Measurements from ENCODE around the gene TAF1A.

TAF1A gene

DNA sequence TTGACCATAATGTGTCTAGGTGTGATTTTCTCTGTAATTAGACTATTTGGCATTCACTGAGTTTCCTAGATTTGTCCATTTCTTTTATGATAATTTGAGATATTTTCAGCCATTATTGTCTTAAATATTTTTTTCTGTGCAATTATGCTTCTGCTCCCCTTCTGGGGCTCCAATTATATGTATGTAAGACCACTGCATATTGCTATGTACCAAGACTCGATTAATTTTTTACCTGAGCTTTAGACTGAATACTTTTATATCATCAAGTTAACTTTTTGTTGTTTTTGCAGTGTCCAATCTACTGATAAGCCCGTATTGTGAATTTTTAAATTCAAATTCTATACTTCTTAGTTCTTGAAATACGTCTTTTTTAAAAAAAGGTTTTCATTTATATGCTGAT is 5.1 kb upstream of the TAF1A start:
- DNase-seq: no peak

DNA sequence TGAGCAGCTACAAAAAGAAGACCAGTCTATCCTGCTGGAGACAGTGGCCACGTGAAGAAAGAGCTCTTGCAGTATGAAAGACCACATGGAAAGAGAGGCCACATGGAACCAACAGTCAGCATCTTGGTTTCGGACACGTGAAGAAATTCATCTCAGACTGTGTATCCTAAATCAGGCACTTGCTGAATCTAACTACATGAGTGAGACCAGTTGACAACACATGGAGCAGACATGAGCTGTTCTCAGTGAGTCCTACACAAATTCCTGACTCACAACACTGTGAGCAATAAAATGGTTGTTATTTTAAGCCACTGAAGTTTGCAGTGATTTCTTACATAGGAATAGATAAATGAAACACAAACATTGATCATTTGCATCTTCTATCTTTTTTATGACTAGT is 2.4 kb upstream of the TAF1A start:
- DNase-seq: no peak

DNA sequence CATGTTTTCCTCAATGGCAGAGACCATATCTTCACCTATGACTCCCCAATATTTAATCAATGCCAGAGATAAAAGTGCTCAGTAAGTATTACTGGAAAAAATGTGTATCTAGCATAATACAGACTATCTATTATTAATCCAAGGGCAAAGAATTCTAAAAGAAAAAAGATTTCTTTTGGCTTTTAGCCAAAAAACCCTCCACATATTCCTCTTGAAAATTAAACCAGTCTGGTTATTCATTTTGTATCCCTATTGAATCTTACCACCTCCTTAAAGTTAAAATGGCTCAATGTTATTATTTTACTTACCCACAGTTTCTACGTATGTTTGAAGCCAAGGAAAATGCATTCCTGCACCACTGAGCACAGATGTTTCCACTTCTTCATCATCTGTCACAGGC is 1.6 kb downstream of the TAF1A start:
- no peak for DNase-seq

DNA sequence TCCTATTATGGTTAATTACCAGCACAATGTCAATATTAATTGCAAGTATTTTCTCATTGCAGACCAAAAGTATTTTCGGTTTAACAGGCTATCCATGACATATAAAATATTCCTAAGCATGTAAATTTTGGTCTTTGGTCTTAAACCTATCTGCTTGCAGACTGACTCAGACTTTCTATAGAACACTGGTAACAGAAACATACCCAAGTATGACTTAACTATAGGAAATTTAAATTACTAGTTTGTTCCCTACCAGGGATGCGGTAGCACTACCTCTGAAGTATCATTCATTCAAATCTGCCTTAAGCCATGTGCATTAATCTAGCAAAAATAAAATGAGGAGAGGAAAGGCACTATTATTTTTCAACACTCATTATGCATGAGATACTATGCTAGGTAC is 2.9 kb downstream of the TAF1A start:
- DNase-seq: no peak

DNA sequence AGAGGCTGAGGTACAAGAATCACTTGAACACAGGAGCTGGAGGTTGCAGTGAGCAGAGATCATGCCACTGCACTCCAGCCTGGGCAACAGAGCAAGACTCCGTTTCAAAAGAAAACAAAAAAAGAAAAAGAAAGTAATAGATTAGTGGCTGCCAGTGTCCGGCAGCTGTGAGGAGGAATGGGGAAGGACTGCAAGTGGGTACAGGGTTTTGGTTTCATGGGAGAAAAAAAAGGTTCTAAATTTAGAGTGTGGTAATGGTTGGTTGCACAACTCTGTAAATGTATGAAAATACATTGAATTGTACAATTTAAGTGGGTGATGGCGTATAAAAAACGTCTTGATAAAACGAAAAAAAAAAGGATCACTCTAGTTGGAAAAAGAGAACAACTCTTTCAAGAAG is 6.7 kb downstream of the TAF1A start:
- no peak for DNase-seq

DNA sequence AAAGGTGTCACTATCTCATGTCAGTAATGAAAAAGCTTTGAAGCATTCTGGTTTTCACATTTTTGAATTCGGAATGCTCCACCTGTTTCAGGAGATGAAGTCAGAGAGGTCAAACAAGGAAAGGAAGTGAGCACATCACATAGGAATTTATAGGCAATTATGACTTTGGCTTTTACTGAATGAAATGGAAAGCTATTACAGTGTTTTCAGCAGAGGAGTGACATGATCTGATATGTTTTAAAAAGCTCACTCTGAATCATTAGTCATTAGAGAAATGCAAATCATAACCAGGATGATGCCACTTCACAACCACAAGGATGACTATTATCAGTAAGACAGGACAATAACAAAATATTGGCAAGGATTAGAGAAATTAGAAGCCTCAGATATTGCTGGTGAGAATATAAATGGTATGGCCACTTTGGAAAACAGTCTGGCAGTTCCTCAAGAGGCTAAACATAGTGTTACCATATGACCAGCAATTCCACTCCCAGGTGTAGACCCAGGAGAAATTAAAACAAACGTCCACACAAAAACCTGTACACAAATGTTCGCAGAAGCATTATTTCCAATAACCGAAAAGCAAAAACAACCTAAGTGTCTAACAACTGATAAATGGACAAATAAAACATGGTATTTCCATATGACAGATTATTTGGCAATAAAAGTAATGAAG is 7.5 kb downstream of the TAF1A start:
- no peak for DNase-seq

DNA sequence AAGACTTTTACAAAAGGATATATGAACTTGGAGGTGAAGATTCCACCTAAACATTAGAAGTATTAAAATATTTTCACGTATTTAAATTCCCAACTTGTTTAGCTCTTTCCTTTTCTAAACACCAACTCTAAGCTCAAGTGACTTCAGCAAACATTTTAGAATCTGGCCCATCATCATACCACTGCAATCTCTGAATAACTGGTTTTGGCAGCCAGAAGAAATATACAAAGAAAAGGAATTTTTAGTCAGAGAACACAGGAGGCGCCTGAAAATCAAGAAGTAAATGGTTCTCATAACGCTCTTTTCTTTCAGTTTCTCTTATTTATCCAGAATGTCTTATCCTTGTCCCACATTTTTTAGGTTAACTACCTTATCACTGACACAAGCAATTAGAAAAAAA is 10.4 kb downstream of the TAF1A start:
- DNase-seq: no peak

DNA sequence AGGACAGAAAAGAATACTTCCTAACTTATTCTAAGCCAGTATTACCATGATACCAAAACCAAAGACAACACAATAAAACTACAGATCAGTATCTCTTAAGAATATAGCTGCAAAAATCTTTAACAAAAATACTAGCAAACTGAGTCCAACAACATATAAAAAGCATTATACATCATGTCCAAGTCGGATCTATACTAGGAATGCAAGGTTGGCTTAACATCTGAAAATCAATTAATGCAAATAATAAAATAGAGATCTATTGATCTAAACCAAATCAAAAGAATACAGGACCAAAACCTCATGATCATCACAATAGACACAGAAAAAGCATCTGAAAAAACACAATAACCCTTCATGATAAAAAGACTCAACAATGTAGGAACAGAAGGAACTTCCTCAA is 18.9 kb downstream of the TAF1A start:
- no peak for DNase-seq

DNA sequence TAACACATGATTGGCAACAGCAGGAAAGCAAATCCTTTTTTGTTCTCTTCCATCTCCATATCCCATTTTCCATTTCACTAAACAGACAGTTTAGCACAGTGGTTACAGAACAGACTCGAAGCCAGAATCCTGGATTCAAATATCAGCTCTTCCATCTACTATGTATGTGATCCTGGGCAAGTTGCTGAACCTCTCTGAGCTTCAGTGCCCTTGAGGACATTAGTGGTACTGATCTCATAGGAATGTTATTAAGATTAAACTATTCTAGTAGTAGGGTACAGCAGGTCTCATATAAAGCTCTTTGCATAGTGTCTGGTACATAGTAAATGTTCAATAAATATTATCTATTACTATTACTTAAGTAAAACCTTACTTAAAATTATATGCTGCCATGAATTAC is 28.1 kb downstream of the TAF1A start:
- no peak for DNase-seq

DNA sequence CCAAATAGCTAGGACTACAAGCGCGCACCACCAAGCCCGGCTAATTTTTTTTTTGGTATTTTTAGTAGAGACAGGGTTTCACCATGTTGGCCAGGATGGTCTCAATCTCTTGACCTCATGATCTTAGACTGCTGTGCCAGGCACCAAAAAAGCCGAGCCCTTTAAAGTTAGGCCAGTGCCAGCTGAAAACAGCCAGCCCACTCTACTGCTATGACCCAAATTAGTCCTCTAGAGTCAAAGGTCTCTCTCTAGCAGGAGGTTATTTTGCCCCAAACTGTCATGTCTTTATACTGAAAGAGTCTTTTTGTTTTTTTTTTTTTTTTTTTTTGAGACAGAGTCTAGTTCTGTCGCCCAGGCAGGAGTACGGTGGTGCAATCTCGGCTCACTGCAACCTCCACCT is 32.2 kb downstream of the TAF1A start:
- DNase-seq: no peak

DNA sequence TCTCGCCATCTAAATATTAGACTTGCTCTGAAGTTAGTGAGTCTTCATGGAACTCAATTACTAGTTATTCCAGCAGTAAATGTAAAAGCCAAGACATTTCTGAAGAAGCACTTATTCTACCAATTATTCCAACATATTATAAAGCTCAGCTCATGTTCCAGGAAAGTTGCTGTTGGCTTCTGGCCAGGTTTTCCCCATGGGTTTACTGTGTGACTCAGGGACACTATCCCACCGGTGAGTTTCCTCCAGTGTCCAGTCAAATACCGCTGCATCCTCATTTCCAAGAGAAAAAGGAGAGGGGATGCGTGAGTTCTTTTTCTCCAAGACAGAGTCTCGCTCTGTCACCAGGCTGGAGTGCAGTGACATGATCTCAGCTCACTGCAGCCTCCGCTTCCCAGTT is 32.6 kb downstream of the TAF1A start:
- no peak for DNase-seq

DNA sequence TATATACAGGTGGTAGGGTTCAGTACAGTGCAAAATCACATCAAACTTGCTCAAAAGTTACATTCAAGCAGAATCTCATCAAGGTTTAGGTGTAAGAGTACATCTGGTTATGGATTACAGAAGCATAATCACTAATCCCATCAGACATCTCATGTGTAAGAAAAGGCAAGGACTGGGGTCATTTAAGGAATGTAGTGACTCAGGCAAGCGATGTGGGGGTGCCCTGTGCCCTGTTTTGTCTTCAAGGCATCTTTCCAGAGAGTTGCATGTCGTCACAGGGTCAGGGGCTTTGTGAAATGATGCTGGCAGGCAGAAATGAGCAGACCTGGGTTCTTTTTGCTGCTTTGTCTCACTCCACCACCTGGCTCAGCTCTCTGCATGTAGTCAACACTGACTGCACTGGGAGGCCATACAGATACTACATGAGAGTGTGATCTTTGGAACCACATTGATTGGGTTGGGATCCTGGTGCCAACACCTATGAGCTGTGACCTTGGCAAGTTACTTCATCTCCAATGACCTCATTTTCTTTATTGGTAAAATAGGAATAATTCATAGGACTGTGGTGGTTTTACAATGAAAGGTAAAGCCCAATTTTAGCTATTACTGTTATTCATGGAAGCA is 33.6 kb downstream of the TAF1A start:
- no peak for DNase-seq

DNA sequence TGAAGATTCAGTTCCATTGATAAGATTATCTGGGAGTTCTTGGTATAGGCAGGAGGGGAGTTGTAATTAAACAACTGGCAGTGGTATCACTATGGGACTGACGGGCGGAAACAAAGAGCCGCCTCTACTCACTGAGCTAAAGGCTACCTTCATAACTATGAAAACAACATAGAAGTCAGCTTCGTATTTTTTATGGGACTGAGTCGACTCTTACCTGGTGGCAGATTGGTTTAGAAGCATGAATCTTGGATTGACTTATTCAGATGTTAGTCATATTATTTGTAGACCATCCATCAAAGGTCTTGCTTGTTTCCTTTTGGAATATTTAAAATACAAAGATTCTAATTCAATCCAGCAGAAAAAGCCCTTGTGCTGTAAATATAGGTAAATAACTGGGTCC is 35.6 kb downstream of the TAF1A start:
- no peak for DNase-seq

DNA sequence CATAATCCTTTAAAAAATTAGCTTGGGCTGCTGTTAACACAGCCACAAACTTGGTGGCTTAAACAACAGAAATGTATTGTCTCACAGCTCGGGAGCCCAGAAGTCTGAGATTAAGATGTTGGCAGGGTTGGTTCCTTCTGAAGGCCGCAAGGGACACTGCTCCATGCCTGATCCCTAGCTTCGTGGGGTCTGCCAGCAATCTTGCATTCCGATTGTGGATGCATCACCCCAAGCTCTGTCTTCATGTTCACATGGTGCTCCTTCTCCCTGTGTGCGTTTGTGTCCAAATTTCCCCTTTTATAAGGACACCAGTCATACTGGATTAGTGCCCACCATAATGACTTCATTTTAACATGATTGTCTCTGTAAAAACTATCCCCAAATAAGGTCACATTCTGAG is 36.9 kb downstream of the TAF1A start:
- DNase-seq: no peak

DNA sequence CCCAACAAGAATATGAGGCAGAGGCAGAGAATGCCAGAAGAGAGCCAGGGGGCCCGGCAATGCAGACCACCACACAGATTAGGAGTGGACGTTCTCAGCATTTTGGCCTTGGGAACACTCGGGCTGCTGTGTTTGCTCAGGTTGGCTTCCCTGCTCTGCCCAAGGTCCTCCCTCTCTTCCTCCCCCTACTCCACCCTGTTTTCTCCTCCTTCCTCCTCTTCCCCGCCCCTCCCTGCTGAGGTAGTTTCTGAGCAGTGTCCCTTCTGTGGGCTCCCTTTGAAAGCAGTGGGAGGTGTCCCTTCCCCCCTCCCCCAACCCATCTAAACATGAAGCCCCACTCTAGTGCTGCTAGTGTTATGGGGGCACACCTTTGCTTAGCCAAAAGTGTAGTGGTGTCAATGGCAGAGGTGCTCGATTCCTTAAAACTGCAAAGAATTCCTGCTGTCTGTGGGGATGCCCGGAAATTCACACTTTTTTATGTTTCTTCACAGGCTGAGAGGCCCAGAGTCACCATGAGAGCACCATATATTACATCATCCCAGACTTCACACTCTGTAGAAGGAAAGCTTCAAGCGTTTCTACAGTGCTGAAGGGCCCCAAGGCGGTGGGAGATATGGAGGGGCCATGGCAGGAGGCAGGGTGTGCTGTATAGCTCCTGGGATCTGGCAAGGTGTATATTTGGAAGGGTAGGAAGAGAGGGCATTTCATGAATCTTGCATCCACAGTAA is 41.6 kb downstream of the TAF1A start, which contains the start of gene HHIPL2:
Gene HHIPL2, minus strand, starts transcription at position 161 of the 728 bp plus-strand sequence. Its CDS starts 60 bp downstream, at position 101.
- DNase-seq: no peak

DNA sequence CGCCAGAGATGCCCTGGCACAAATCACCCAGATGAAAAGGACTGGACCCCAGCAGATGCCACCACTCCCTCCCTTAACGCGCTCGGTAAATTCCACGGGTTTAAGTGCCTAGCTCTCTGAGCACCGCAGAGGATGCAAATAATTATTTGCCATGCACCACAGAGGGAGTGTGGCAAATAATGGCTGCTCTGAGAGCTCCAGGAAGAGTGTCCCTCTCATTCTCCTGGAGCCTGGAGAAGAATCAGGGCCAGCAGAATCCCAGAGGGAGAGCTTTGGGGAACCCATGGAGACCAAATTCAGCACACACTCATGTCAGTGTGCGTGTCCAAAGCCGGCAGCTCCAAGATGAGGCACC is 42.5 kb downstream of the TAF1A start:
- DNase-seq: no peak

DNA sequence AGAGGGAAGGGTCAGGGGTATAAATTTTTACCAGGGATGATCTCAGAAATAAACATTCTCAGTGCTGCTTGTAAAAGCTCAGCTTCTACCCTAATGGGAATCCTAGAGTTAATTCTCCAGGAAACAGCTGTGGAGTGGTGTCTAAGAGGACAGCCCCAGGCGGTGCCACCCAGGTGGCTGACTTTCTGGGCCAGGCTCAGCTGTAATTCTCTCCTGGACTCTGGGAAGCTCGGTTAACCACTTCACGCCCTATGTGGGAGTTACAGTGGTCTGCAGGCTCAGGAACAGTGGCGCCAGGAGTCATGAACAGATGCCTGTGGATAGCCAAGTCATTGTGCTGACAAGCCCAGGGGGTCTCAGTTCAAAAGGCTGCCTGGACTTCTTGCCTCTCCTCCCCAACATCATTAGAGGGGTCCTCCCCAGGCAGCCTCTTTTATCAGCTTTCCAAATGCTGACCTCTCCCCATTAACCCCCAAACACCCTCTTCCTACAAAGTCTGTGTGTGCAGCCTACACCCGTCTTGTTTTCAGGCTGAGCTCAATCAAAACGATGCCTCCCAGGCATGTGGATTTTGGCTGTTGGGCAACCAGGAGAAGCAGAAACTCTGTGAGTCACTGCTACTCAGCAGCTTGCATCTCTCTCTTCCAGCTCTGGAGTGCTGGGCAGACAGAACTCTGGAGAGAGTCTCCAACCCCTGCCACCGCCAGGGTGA is 43.0 kb downstream of the TAF1A start:
- DNase-seq: no peak

DNA sequence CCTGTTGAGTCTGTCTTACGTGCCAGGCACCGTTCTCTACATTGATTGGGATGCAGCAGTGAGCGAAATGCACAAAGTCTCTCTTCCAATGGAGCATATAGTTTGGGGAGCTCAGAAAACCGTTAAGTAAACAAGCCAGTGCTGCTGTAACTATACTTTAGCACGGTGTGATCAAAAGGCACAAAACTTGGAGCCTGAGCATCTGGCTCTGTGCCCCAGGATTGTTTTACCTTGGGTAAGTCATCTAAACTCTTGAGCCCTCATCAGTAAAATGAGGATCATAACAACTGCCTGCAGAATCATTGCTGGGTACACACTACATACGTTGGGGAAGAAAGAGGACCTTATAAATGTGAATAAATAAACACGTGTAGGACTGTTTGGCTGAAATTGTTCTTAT is 43.6 kb downstream of the TAF1A start:
- DNase-seq: no peak

DNA sequence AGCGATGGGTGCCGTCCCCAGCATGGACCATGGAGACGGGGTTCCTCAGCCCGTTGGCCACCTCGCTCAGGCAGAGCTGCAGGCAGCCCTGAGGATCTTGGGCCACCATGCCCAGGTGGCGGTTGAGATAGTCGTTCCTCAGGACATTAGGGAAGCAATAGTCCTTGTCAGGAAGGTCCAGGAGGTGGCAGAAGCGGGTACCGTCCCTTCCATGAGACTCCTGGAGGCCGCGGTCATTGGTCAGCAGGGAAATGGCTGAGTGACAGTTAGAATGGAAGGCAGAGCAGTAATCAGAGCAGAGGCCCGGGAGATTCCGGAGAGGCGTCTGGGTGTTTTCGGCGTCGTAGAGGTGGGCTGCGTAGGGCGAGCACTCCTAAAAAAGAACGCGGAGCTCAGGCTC is 45.9 kb downstream of the TAF1A start:
- no peak for DNase-seq

DNA sequence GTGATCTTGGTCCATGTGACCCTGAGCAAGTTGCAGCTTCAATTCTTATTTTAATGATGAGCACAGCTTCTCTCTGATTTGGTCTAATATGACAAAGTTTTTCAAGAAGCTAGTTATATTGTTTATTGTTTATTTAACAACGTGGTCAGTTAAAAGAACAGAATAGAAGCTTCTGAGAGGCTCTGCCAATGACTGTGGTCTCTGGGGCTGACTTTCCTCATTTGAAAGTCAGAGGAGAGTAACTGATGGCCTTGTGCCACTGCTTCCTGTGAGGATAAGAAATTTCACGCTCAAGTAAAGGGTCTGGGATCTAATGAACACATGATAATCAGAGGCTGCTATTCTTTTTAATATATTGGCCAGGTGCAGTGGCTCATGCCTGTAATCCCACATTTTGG is 49.1 kb downstream of the TAF1A start:
- DNase-seq: no peak

DNA sequence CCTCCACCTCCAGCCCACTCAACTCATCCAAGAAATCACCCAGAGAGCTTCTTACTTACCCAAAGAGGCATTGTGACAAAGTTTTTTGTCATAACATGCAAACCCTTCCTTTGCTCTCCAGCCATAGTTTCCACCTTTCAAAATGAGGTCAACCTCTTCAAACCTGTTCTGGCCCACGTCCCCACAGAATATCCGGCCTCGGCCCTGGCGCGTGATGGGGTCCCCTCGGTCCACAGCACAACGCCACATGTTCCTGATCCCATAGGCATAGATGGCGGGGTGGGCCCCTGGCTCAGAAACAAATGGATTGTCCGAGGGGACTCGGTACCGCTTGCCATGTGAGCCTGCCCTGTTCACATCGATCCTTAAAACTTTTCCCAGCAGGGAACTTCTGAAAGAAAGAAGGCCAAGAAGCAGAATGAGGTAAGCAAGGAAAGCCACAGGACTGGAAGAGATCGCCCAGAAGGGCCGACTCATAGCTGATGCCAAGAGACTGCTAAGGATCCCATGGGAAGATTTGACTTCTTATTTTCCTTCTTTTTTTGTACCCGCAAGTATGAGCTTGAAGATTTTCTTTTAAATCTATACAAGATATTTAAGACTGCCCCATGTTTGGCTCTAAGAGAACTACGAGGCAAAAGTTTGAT is 49.7 kb downstream of the TAF1A start:
- no peak for DNase-seq

DNA sequence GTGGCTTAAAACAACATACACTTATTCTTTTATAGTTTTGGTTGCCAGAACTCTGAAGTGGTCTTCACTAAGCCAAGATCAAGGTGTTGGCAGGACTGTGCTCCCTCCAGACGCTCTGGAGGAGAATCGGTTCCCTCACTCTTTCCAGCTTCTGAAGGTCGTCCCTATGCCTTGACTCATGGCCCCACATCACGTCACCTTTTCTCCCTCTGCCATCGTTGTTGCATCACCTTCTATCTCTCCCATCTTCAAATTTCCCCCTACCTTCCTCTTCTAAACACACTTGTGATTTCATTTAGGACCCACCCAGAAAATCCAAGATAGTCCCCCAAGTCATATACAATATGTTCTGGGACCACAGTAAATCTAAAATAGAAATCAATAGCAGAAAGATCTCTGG is 54.3 kb downstream of the TAF1A start:
- DNase-seq: no peak

DNA sequence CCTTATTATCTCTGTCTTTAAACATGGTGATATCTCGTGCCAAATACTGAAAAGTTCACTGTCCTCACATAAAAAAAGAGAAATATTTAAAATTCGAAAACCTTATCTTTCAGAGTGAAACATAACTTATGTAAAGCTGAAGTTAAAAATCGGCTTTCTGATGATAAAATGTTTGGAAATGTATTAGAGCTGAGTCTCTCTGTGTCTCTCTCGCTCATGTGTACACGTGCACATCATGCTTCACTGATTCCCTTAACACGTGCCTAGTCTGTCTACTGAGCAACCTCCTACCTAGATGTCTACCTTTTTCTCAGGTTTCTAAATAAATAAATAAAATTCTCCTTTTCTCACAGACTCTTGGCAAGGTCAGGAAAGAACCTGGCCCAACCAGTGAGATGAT is 58.9 kb downstream of the TAF1A start:
- no peak for DNase-seq
